Measurements from ENCODE around the gene WDR20. TPM values are rescaled to one million over a fixed set of nuclear protein-coding genes. Genes with fewer than 3 reads are reported as not detected.
A peak's percentile ranks its signal among the peaks of the same experiment; 100 is the strongest.

Gene WDR20
- total RNA-seq, 1 experiment from 2014 or later: 25.6 TPM

DNA sequence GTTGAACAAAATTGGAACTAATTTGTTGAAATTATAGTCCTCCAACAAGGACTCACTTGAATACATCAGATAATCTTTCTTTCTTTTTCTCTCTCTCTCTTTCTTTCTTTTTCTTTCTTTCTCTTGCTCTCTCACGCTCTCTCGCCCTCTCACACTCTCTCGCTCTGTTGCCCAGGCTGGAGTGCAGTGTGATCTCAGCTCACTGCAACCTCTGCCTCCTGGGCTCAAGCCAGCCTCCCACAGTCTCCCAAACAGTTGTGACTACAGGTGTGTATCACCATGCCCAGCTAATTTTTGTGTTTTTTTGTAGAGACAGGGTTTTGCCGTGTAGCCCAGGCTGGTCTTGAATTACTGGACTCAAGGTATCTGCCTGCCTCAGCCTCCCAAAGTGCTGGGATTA lies 22.8 kb downstream of the WDR20 start:
- no peak for TF ChIP-seq RORB (CRISPR knock-in tag; IDR thresholded peaks at IDR 0.05)
- TF ChIP-seq PRRX2 (CRISPR knock-in tag; IDR thresholded peaks at IDR 0.05): no peak
- no peak for TF ChIP-seq ATF1 (CRISPR knock-in tag; IDR thresholded peaks at IDR 0.05)
- TF ChIP-seq, protein P1, sequence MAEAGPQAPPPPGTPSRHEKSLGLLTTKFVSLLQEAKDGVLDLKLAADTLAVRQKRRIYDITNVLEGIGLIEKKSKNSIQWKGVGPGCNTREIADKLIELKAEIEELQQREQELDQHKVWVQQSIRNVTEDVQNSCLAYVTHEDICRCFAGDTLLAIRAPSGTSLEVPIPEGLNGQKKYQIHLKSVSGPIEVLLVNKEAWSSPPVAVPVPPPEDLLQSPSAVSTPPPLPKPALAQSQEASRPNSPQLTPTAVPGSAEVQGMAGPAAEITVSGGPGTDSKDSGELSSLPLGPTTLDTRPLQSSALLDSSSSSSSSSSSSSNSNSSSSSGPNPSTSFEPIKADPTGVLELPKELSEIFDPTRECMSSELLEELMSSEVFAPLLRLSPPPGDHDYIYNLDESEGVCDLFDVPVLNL (CRISPR knock-in tag; IDR thresholded peaks at IDR 0.05; ENCODE audit: borderline replicate concordance, low read depth): no peak
- TF ChIP-seq, protein P2, sequence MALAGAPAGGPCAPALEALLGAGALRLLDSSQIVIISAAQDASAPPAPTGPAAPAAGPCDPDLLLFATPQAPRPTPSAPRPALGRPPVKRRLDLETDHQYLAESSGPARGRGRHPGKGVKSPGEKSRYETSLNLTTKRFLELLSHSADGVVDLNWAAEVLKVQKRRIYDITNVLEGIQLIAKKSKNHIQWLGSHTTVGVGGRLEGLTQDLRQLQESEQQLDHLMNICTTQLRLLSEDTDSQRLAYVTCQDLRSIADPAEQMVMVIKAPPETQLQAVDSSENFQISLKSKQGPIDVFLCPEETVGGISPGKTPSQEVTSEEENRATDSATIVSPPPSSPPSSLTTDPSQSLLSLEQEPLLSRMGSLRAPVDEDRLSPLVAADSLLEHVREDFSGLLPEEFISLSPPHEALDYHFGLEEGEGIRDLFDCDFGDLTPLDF (CRISPR knock-in tag; IDR thresholded peaks at IDR 0.05): no peak
- TF ChIP-seq MAX (CRISPR knock-in tag; IDR thresholded peaks at IDR 0.05): no peak
- no peak for TF ChIP-seq SMAD3 (CRISPR knock-in tag; IDR thresholded peaks at IDR 0.05; ENCODE audit: borderline replicate concordance)
- no peak for TF ChIP-seq ETV6 (CRISPR knock-in tag; IDR thresholded peaks at IDR 0.05)
- TF ChIP-seq HMGA2 (CRISPR knock-in tag; IDR thresholded peaks at IDR 0.05): no peak
- TF ChIP-seq ZBTB21 (CRISPR knock-in tag; IDR thresholded peaks at IDR 0.05; ENCODE audit: borderline replicate concordance): no peak
- no peak for TF ChIP-seq ZNF263 (CRISPR knock-in tag; IDR thresholded peaks at IDR 0.05; ENCODE audit: low read depth)
- no peak for TF ChIP-seq CBFB (CRISPR knock-in tag; IDR thresholded peaks at IDR 0.05; ENCODE audit: low read depth)
- TF ChIP-seq FOXK1 (CRISPR knock-in tag; IDR thresholded peaks at IDR 0.05): no peak
- TF ChIP-seq SMAD4 (CRISPR knock-in tag; IDR thresholded peaks at IDR 0.05): no peak
- no peak for TF ChIP-seq ZNF317 (CRISPR knock-in tag; IDR thresholded peaks at IDR 0.05; ENCODE audit: borderline replicate concordance, low read depth)
- no peak for TF ChIP-seq NFE2L1 (CRISPR knock-in tag; IDR thresholded peaks at IDR 0.05)
- Mint-ChIP-seq H3K4me1 (peaks cover 2% of the 10 kb centered on the region; the same call in 1 of the 2 replicates), H3K9me3 (no peaks in the 10 kb centered on the region), H3K36me3 (no peaks in the 10 kb centered on the region), H3K4me3 (no peak overlapping the region), H3K27ac (peak overlapping the region; percentile 84; the same call in 1 of the 2 replicates), H3K27me3 (ENCODE audit: low read depth) (no peaks in the 10 kb centered on the region)
- no peak for ATAC-seq
- no peak for DNase-seq (ENCODE audit: low spot score)
- ChIA-PET POLR2A (no interaction called here), CTCF (no interaction called here)

DNA sequence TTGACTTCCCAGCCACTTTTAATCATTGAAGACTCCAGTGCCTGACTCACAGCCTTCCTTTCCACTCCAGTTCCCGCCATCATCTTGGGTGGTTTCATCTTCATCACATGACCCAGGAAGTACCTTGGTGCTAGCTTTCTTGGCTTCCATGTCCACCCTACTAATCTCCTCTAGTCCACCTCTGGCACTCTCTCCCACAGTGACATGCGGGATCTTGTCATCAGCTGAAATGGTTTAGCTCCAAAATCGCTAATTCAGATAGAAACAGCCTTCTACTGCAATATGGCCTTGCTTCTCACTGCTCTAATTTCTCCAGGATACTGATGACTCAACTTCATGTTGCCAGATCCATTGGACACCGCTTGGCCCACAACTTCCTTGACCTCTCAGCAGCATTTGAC lies 24.5 kb downstream of the WDR20 start:
- DNase-seq (ENCODE audit: low spot score): no peak
- Mint-ChIP-seq H3K27me3 (ENCODE audit: low read depth) (no peaks in the 10 kb centered on the region), H3K4me3 (no peak overlapping the region), H3K4me1 (peaks cover 6% of the 10 kb centered on the region; the same call in 1 of the 2 replicates), H3K27ac (peak overlapping the region; percentile 11; the same call in 1 of the 2 replicates), H3K9me3 (no peaks in the 10 kb centered on the region), H3K36me3 (no peaks in the 10 kb centered on the region)
- TF ChIP-seq, protein P3, sequence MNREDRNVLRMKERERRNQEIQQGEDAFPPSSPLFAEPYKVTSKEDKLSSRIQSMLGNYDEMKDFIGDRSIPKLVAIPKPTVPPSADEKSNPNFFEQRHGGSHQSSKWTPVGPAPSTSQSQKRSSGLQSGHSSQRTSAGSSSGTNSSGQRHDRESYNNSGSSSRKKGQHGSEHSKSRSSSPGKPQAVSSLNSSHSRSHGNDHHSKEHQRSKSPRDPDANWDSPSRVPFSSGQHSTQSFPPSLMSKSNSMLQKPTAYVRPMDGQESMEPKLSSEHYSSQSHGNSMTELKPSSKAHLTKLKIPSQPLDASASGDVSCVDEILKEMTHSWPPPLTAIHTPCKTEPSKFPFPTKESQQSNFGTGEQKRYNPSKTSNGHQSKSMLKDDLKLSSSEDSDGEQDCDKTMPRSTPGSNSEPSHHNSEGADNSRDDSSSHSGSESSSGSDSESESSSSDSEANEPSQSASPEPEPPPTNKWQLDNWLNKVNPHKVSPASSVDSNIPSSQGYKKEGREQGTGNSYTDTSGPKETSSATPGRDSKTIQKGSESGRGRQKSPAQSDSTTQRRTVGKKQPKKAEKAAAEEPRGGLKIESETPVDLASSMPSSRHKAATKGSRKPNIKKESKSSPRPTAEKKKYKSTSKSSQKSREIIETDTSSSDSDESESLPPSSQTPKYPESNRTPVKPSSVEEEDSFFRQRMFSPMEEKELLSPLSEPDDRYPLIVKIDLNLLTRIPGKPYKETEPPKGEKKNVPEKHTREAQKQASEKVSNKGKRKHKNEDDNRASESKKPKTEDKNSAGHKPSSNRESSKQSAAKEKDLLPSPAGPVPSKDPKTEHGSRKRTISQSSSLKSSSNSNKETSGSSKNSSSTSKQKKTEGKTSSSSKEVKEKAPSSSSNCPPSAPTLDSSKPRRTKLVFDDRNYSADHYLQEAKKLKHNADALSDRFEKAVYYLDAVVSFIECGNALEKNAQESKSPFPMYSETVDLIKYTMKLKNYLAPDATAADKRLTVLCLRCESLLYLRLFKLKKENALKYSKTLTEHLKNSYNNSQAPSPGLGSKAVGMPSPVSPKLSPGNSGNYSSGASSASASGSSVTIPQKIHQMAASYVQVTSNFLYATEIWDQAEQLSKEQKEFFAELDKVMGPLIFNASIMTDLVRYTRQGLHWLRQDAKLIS (CRISPR knock-in tag; IDR thresholded peaks at IDR 0.05; ENCODE audit: borderline replicate concordance): no peak
- ChIA-PET POLR2A (no interaction called here), CTCF (no interaction called here)
- no peak for ATAC-seq

DNA sequence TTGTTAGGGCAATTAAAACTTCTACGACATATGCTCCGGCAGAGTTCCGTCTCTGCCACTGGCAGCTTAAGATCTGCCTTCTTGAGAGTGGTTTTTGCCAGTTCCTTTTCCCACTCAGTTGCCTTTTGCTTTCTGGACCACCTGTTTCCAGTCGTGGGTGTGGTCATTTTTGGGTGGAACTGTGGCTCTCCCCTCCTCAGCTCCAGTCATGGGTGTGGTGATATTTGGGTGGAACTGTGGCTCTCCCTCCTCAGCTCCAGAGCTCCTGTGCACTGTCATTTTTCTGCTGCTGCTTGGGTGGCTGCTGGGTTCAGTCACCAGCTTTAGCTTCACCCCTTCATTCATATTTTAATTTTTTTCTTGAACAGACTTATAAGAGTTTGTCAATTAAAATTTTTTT lies 25.3 kb downstream of the WDR20 start:
- DNase-seq (ENCODE audit: low spot score): no peak
- Mint-ChIP-seq H3K4me3 (no peak overlapping the region), H3K9me3 (no peaks in the 10 kb centered on the region), H3K36me3 (no peaks in the 10 kb centered on the region), H3K27me3 (ENCODE audit: low read depth) (no peaks in the 10 kb centered on the region), H3K27ac (peak overlapping the region; percentile 6; the same call in 1 of the 2 replicates), H3K4me1 (peaks cover 7% of the 10 kb centered on the region; the same call in 1 of the 2 replicates)
- ATAC-seq: no peak
- CTCF ChIA-PET: interaction anchor here (0.6 kb wide), 1 partner anchor 329 kb away, joined by 3 read pairs; no protein-coding TSS in a partner anchor
- POLR2A ChIA-PET: interaction anchor here (0.7 kb wide), 1 partner anchor 146 kb away, joined by 4 read pairs; no protein-coding TSS in a partner anchor
- no peak for TF ChIP-seq ZNF512 (CRISPR knock-in tag; IDR thresholded peaks at IDR 0.05; ENCODE audit: borderline replicate concordance)
- TF ChIP-seq, protein P4, sequence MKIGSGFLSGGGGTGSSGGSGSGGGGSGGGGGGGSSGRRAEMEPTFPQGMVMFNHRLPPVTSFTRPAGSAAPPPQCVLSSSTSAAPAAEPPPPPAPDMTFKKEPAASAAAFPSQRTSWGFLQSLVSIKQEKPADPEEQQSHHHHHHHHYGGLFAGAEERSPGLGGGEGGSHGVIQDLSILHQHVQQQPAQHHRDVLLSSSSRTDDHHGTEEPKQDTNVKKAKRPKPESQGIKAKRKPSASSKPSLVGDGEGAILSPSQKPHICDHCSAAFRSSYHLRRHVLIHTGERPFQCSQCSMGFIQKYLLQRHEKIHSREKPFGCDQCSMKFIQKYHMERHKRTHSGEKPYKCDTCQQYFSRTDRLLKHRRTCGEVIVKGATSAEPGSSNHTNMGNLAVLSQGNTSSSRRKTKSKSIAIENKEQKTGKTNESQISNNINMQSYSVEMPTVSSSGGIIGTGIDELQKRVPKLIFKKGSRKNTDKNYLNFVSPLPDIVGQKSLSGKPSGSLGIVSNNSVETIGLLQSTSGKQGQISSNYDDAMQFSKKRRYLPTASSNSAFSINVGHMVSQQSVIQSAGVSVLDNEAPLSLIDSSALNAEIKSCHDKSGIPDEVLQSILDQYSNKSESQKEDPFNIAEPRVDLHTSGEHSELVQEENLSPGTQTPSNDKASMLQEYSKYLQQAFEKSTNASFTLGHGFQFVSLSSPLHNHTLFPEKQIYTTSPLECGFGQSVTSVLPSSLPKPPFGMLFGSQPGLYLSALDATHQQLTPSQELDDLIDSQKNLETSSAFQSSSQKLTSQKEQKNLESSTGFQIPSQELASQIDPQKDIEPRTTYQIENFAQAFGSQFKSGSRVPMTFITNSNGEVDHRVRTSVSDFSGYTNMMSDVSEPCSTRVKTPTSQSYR (CRISPR knock-in tag; IDR thresholded peaks at IDR 0.05): no peak
- TF ChIP-seq, protein P5, sequence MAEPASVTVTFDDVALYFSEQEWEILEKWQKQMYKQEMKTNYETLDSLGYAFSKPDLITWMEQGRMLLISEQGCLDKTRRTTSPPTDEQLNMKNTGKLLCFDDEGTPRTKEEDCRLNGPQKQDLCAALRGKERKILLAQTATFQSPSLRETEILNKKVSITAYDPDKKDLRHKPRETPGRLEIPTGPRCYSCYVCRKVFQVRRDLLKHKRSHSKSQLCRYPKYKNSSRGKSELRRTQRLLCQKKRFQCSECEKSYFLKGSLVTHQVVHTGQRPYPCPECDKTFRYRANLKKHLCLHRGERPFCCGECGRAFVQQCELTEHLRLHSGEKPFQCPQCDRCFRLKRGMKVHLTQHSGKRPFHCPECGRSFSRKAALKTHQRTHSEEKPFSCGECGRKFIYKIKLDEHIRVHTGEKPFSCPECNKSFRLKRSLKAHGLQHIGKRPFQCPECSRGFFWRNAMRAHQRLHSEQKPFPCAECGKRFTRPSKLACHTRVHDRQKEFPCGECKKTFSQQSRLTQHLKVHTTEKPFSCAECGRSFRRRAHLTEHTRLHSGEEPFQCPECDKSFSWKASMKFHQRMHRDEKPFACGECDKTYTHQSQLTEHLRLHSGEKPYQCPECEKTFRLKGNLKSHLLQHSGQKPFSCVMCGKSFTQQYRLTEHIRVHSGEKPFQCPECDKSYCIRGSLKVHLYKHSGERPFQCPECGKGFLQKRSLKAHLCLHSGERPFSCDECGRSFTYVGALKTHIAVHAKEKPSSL (CRISPR knock-in tag; conservative IDR thresholded peaks at IDR 0.05): no peak

Measured in WTC11 (cell line).